Caco-2 (cell line): ENCODE measurements around the gene OGA. TPM values are rescaled to one million over a fixed set of nuclear protein-coding genes. Genes with fewer than 3 reads are reported as not detected.
A peak's percentile ranks its signal among the peaks of the same experiment; 100 is the strongest.

Source experiments
- BruUV-seq: library from RNA; stranded (reverse); fragments of 400-500 nt; replicated peaks from 2 replicates; lab custom pipeline; 2021; lab: Mats Ljungman, UMichigan
- CTCF ChIA-PET: fragments of 300-600 bp; sonication (Branson Sonifier 250); formaldehyde crosslinking; loops from one replicate; lab custom pipeline; 2022; ENCODE audit warnings: antibody characterized with exemption; lab: Charles Lee
- POLR2A ChIA-PET: fragments of 300-600 bp; sonication (Branson Sonifier 250); formaldehyde crosslinking; loops from one replicate; lab custom pipeline; 2022; ENCODE audit warnings: antibody characterized with exemption; lab: Charles Lee
- DNase-seq, 2 experiments: peaks; one replicate each; pipeline versions ENCODE4 v3.0.0 to v3.0.0-alpha.2; 2020 to 2022
- H3K27me3 ChIP-seq: replicated peaks from 2 replicates; pipeline ENCODE4 v1.6.0; 2011; ENCODE audit warnings: low read length; ENCODE audit not compliant: control insufficient read depth, insufficient read depth
- H3K36me3 ChIP-seq: 2 replicates; pipeline ENCODE4 v1.5.1; 2011; ENCODE audit warnings: low read length; ENCODE audit not compliant: control insufficient read depth, insufficient read depth
- H3K4me1 ChIP-seq: fragments of 250-450 bp; sonication (Bioruptor Pico); 2 replicates; pipeline ENCODE4 v1.5.1; 2020; ENCODE audit warnings: mild to moderate bottlenecking
- H3K4me3 ChIP-seq: 2 replicates; pipeline ENCODE4 v1.5.1; 2011; ENCODE audit warnings: low read depth, mild to moderate bottlenecking, control low read depth, low read length
- H3K9me3 ChIP-seq: fragments of 250-450 bp; sonication (Bioruptor Pico); 2 replicates; pipeline ENCODE4 v1.5.1; 2020; ENCODE audit warnings: mild to moderate bottlenecking, moderate library complexity
- H3K27ac Mint-ChIP-seq: one replicate; pipeline ENCODE4 v1.8.0; 2022; ENCODE audit warnings: mixed read lengths; ENCODE audit not compliant: unreplicated experiment
- H3K27me3 Mint-ChIP-seq: one replicate; pipeline ENCODE4 v1.8.0; 2022; ENCODE audit warnings: mixed read lengths; ENCODE audit not compliant: insufficient read depth, unreplicated experiment
- H3K36me3 Mint-ChIP-seq: one replicate; pipeline ENCODE4 v1.8.0; 2022; ENCODE audit warnings: mild to moderate bottlenecking, mixed read lengths; ENCODE audit not compliant: insufficient read depth, unreplicated experiment
- H3K4me1 Mint-ChIP-seq: one replicate; pipeline ENCODE4 v1.8.0; 2022; ENCODE audit warnings: low read depth, mixed read lengths; ENCODE audit not compliant: unreplicated experiment
- H3K4me3 Mint-ChIP-seq: one replicate; pipeline ENCODE4 v1.8.0; 2022; ENCODE audit warnings: mild to moderate bottlenecking, moderate library complexity, mixed read lengths; ENCODE audit not compliant: unreplicated experiment
- H3K9me3 Mint-ChIP-seq: one replicate; pipeline ENCODE4 v1.8.0; 2022; ENCODE audit warnings: mixed read lengths; ENCODE audit not compliant: unreplicated experiment
- intact Hi-C: fragments of 100-400 bp; cut with micrococcal nuclease; formaldehyde crosslinking; loops from one replicate; pipeline ENCODE4 v1.10.0; 2022; ENCODE audit not compliant: unreplicated experiment
- total RNA-seq: library from RNA; stranded (reverse); gene quantifications from 2 replicates; pipeline ENCODE4 v1.2.3, GENCODE V29; 2022
- TF ChIP-seq, protein P1 (sequence below), 2 experiments: fragments of 200-600 bp in 1 of 2; IDR thresholded peaks; 1 replicate in 1 of 2; 2 replicates in 1 of 2; pipeline versions ENCODE4 v1.5.1 to v1.8.0; 2011 to 2022; ENCODE audit warnings: antibody characterized with exemption in 1 of 2, control low read depth in 1 of 2, inconsistent platforms in 1 of 2, low read depth in 1 of 2, low read length in 1 of 2, mild to moderate bottlenecking in 1 of 2, moderate library complexity in 1 of 2; ENCODE audit not compliant: insufficient read depth in 1 of 2, severe bottlenecking in 1 of 2, unreplicated experiment in 1 of 2

The OGA gene
- total RNA-seq, 1 experiment from 2014 or later = 76.9 TPM

DNA sequence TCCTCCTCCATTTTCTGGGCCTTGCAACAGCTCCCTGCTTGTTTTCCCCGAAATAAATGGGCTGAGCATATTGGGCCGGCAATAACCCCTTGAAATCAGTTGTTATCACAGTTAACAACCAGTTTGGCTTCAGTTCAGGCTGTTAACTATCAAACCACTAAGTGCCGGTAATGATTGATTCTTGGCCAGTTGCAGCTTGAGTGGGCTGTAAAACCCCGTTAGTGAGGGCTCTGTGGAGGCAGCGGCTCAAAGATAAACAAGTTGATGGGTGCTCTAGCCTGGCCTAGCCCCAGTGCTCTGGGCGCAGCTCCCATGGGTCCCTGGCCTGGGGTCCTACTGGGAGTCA is 50.7 kb downstream of the OGA start:
- Histone ChIP-seq H3K4me1 (no peaks in the 10 kb centered on the region), H3K4me3 (no peak overlapping the region), H3K9me3 (no peaks in the 10 kb centered on the region), H3K27me3 (0 out of 2 replicates have a peak, but pooled peaks cover 1% of the 10 kb centered on the region), H3K36me3 (no peaks in the 10 kb centered on the region)
- no peak overlapping the region for H3K27ac Mint-ChIP-seq
- no peaks in the 10 kb centered on the region for H3K9me3 Mint-ChIP-seq
- no peak overlapping the region for H3K4me3 Mint-ChIP-seq
- intact Hi-C loops = no loop called here
- no TSS peak for BruUV-seq
- TF ChIP-seq, protein P1, sequence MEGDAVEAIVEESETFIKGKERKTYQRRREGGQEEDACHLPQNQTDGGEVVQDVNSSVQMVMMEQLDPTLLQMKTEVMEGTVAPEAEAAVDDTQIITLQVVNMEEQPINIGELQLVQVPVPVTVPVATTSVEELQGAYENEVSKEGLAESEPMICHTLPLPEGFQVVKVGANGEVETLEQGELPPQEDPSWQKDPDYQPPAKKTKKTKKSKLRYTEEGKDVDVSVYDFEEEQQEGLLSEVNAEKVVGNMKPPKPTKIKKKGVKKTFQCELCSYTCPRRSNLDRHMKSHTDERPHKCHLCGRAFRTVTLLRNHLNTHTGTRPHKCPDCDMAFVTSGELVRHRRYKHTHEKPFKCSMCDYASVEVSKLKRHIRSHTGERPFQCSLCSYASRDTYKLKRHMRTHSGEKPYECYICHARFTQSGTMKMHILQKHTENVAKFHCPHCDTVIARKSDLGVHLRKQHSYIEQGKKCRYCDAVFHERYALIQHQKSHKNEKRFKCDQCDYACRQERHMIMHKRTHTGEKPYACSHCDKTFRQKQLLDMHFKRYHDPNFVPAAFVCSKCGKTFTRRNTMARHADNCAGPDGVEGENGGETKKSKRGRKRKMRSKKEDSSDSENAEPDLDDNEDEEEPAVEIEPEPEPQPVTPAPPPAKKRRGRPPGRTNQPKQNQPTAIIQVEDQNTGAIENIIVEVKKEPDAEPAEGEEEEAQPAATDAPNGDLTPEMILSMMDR (IDR thresholded peaks at IDR 0.05; ENCODE audit: insufficient read depth in 1 of 2, low read depth in 1 of 2, low read length in 1 of 2, severe bottlenecking in 1 of 2, unreplicated experiment in 1 of 2) = no peak
- H3K27me3 Mint-ChIP-seq = peaks cover 6% of the 10 kb centered on the region
- no peak for DNase-seq
- H3K36me3 Mint-ChIP-seq = no peaks in the 10 kb centered on the region
- CTCF ChIA-PET = no interaction called here
- POLR2A ChIA-PET = no interaction called here
- H3K4me1 Mint-ChIP-seq = no peaks in the 10 kb centered on the region

DNA sequence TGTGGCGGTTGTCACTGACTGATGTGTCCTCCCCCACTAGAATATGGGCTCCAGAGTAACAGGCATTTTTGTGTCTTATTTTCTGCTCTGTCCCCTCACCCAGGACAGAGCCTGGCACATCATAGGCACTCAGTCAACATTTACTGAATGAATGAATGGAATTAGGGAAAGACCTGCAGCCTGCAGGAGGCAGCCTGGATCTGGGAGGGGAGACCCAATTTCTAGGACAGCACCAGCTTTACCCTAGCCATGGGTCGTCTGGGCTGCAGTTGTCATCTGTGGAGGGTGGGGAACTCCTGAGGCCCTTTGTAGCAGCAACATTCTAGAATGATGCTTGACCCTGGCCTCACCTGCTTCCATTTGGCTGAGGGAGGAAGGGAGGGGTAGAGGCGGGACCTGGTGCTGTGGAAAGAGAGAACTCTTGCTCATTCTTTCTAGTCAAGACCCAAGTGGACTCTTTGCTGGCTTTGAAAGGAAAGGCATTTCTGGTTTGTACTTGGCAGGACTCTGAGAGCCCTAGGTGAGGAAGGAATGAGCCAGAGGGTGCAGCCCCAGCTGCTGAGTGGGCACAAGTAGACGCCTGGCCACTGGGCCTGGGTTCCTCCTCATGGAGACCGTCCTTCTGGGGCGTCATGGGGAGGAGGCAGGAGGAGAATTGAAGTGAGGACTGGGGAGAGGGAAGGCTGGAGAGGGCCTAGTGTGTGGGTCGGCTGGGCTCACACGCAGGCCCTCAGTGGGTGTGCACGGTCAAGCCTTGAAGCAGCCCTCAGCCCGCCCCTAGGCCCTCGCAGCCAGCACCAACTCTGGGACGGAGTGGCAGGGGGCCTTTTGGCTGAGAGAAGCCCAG is 51.3 kb downstream of the OGA start:
- H3K9me3 Mint-ChIP-seq = no peaks in the 10 kb centered on the region
- H3K36me3 ChIP-seq = no peaks in the 10 kb centered on the region
- H3K4me1 ChIP-seq = no peaks in the 10 kb centered on the region
- no peaks in the 10 kb centered on the region for H3K4me1 Mint-ChIP-seq
- peaks cover 6% of the 10 kb centered on the region for H3K27me3 Mint-ChIP-seq
- TF ChIP-seq, protein P1 (IDR thresholded peaks at IDR 0.05; ENCODE audit: insufficient read depth in 1 of 2, low read depth in 1 of 2, low read length in 1 of 2, severe bottlenecking in 1 of 2, unreplicated experiment in 1 of 2) = no peak
- 0 out of 2 replicates have a peak, but pooled peaks cover 1% of the 10 kb centered on the region for H3K27me3 ChIP-seq
- POLR2A ChIA-PET = no interaction called here
- BruUV-seq = no TSS peak
- H3K36me3 Mint-ChIP-seq = no peaks in the 10 kb centered on the region
- H3K9me3 ChIP-seq = no peaks in the 10 kb centered on the region
- peak in 1 of 2 experiments; percentile 22 for DNase-seq
- CTCF ChIA-PET = interaction anchor here (0.5 kb wide), 1 partner anchor 756 kb away, joined by 3 read pairs; no protein-coding TSS in a partner anchor
- no peak overlapping the region for H3K27ac Mint-ChIP-seq
- intact Hi-C loops = no loop called here
- H3K4me3 ChIP-seq = no peak overlapping the region
- H3K4me3 Mint-ChIP-seq = no peak overlapping the region

DNA sequence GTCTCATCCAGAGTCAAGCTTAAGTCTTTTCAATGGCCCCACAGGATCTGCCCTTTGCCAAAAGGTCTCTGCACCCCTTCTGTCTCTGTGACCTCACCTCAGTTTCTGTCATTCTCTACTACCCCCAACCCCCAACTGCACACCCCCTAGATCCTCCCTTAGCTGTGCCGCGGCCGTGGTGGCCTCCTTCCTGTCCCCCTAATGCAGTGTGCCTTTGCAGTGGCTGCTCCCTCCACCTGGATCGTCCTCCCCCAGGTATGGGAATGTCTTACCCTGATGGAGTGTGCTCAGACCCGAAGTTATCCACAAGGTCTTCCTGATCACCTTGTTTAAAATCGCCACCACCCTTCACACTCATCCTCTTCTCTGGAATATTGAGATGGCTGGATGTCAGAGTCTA is 51.9 kb downstream of the OGA start:
- H3K27ac Mint-ChIP-seq = no peak overlapping the region
- no peak overlapping the region for H3K4me3 Mint-ChIP-seq
- ChIA-PET CTCF (interaction anchor here (0.5 kb wide), 1 partner anchor 757 kb away, joined by 3 read pairs; no protein-coding TSS in a partner anchor), POLR2A (no interaction called here)
- BruUV-seq = no TSS peak
- no peak overlapping the region for H3K4me3 ChIP-seq
- H3K4me1 ChIP-seq = no peaks in the 10 kb centered on the region
- no peak for DNase-seq
- no peaks in the 10 kb centered on the region for H3K9me3 ChIP-seq
- H3K27me3 Mint-ChIP-seq = peaks cover 6% of the 10 kb centered on the region
- no peaks in the 10 kb centered on the region for H3K4me1 Mint-ChIP-seq
- H3K27me3 ChIP-seq = 0 out of 2 replicates have a peak, but pooled peaks cover 1% of the 10 kb centered on the region
- TF ChIP-seq, protein P1 (IDR thresholded peaks at IDR 0.05; ENCODE audit: insufficient read depth in 1 of 2, low read depth in 1 of 2, low read length in 1 of 2, severe bottlenecking in 1 of 2, unreplicated experiment in 1 of 2) = no peak
- no peaks in the 10 kb centered on the region for H3K9me3 Mint-ChIP-seq
- intact Hi-C loops = no loop called here
- H3K36me3 Mint-ChIP-seq = no peaks in the 10 kb centered on the region
- no peaks in the 10 kb centered on the region for H3K36me3 ChIP-seq
